PC-3 (cell line): Measurements from ENCODE around the gene SPOUT1.

Source experiments
- EZH2 ChIP-seq: fragments of 300-600 bp; sonication (generic); IDR thresholded peaks from one replicate; pipeline ENCODE4 v1.6.1; 2017; ENCODE audit warnings: antibody characterized with exemption, mild to moderate bottlenecking, low read length; ENCODE audit not compliant: unreplicated experiment
- EZH2phosphoT487 ChIP-seq: fragments of 300-600 bp; sonication (generic); IDR thresholded peaks from 2 replicates; pipeline ENCODE4 v1.6.1; 2018; ENCODE audit warnings: mild to moderate bottlenecking, antibody characterized with exemption, low read length, borderline replicate concordance
- TF ChIP-seq, protein P1 (sequence below): fragments of 300-600 bp; sonication (generic); conservative IDR thresholded peaks from 2 replicates; pipeline ENCODE4 v1.5.1; 2017; ENCODE audit warnings: antibody characterized with exemption, low read depth, mild to moderate bottlenecking, low read length

- TF ChIP-seq, protein P1, sequence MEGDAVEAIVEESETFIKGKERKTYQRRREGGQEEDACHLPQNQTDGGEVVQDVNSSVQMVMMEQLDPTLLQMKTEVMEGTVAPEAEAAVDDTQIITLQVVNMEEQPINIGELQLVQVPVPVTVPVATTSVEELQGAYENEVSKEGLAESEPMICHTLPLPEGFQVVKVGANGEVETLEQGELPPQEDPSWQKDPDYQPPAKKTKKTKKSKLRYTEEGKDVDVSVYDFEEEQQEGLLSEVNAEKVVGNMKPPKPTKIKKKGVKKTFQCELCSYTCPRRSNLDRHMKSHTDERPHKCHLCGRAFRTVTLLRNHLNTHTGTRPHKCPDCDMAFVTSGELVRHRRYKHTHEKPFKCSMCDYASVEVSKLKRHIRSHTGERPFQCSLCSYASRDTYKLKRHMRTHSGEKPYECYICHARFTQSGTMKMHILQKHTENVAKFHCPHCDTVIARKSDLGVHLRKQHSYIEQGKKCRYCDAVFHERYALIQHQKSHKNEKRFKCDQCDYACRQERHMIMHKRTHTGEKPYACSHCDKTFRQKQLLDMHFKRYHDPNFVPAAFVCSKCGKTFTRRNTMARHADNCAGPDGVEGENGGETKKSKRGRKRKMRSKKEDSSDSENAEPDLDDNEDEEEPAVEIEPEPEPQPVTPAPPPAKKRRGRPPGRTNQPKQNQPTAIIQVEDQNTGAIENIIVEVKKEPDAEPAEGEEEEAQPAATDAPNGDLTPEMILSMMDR = no peak
- TF ChIP-seq EZH2 = no peak
- TF ChIP-seq EZH2phosphoT487 = no peak
These were observed 3.5 kb downstream of the SPOUT1 start for GRCh38 chr9:128825923-128826700.
